ENCODE data around the gene GLA.

GRCh38 chrX:101407167-101407747 lies 468 bp downstream of the GLA start:
- TF ChIP-seq, protein P1, sequence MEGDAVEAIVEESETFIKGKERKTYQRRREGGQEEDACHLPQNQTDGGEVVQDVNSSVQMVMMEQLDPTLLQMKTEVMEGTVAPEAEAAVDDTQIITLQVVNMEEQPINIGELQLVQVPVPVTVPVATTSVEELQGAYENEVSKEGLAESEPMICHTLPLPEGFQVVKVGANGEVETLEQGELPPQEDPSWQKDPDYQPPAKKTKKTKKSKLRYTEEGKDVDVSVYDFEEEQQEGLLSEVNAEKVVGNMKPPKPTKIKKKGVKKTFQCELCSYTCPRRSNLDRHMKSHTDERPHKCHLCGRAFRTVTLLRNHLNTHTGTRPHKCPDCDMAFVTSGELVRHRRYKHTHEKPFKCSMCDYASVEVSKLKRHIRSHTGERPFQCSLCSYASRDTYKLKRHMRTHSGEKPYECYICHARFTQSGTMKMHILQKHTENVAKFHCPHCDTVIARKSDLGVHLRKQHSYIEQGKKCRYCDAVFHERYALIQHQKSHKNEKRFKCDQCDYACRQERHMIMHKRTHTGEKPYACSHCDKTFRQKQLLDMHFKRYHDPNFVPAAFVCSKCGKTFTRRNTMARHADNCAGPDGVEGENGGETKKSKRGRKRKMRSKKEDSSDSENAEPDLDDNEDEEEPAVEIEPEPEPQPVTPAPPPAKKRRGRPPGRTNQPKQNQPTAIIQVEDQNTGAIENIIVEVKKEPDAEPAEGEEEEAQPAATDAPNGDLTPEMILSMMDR (tag by site-specific recombination; IDR thresholded peaks at IDR 0.05), result peak; percentile 22; the same call in 1 of the 2 replicates
- TF ChIP-seq, protein P2, sequence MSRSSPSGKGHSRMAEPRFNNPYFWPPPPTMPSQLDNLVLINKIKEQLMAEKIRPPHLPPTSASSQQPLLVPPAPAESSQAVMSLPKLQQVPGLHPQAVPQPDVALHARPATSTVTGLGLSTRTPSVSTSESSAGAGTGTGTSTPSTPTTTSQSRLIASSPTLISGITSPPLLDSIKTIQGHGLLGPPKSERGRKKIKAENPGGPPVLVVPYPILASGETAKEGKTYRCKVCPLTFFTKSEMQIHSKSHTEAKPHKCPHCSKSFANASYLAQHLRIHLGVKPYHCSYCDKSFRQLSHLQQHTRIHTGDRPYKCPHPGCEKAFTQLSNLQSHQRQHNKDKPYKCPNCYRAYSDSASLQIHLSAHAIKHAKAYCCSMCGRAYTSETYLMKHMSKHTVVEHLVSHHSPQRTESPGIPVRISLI (tag by site-specific recombination; IDR thresholded peaks at IDR 0.05), result no peak
- TF ChIP-seq, protein P3, sequence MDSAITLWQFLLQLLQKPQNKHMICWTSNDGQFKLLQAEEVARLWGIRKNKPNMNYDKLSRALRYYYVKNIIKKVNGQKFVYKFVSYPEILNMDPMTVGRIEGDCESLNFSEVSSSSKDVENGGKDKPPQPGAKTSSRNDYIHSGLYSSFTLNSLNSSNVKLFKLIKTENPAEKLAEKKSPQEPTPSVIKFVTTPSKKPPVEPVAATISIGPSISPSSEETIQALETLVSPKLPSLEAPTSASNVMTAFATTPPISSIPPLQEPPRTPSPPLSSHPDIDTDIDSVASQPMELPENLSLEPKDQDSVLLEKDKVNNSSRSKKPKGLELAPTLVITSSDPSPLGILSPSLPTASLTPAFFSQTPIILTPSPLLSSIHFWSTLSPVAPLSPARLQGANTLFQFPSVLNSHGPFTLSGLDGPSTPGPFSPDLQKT (IDR thresholded peaks at IDR 0.05; ENCODE audit: borderline replicate concordance, low read depth, low read length), result no peak
- TF ChIP-seq ZNF701 (tag by site-specific recombination; IDR thresholded peaks at IDR 0.05) (no peak), ZFP69B (tag by site-specific recombination; IDR thresholded peaks at IDR 0.05) (no peak), ZNF837 (tag by site-specific recombination; IDR thresholded peaks at IDR 0.05) (no peak), ZNF121 (tag by site-specific recombination; IDR thresholded peaks at IDR 0.05) (no peak), ZNF530 (tag by site-specific recombination; IDR thresholded peaks at IDR 0.05; ENCODE audit: low read depth) (no peak), REST (tag by site-specific recombination; IDR thresholded peaks at IDR 0.05) (0 out of 2 replicates have a peak, but pooled peaks have one; percentile 33), ZNF146 (tag by site-specific recombination; IDR thresholded peaks at IDR 0.05) (no peak), ZNF112 (tag by site-specific recombination; IDR thresholded peaks at IDR 0.05) (no peak)
- TF ChIP-seq, protein P4, sequence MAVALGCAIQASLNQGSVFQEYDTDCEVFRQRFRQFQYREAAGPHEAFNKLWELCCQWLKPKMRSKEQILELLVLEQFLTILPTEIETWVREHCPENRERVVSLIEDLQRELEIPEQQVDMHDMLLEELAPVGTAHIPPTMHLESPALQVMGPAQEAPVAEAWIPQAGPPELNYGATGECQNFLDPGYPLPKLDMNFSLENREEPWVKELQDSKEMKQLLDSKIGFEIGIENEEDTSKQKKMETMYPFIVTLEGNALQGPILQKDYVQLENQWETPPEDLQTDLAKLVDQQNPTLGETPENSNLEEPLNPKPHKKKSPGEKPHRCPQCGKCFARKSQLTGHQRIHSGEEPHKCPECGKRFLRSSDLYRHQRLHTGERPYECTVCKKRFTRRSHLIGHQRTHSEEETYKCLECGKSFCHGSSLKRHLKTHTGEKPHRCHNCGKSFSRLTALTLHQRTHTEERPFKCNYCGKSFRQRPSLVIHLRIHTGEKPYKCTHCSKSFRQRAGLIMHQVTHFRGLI (tag by site-specific recombination; IDR thresholded peaks at IDR 0.05), result no peak
- TF ChIP-seq, protein P5, sequence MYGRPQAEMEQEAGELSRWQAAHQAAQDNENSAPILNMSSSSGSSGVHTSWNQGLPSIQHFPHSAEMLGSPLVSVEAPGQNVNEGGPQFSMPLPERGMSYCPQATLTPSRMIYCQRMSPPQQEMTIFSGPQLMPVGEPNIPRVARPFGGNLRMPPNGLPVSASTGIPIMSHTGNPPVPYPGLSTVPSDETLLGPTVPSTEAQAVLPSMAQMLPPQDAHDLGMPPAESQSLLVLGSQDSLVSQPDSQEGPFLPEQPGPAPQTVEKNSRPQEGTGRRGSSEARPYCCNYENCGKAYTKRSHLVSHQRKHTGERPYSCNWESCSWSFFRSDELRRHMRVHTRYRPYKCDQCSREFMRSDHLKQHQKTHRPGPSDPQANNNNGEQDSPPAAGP (tag by site-specific recombination; IDR thresholded peaks at IDR 0.05), result no peak

All from HEK293 (cell line).